A549 (cell line): ENCODE results near the gene HSD17B1. TPM values are rescaled to one million over a fixed set of nuclear protein-coding genes. Genes with fewer than 3 reads are reported as not detected.

ENCODE experiments used
- ATAC-seq, 2 experiments: fragments of 200-7000 bp in 1 of 2; fragments of >200 bp in 1 of 2; cut with Nextera tagmentation in 1 of 2; cut with Tn5 transposase in 1 of 2; 3 replicates each; pipeline versions ENCODE4 v1.8.0 to v1.9.1; 2018 to 2020; ENCODE audit warnings: mild to moderate bottlenecking in 1 of 2, moderate library complexity in 1 of 2
- CTCF ChIA-PET: fragments of 300-600 bp; sonication (Branson Sonifier 250); formaldehyde crosslinking; extraction: SDS; loops from one replicate; lab custom pipeline; 2021; ENCODE audit warnings: antibody characterized with exemption, inconsistent platforms; lab: Yijun Ruan, JAX
- POLR2A ChIA-PET: fragments of 350-600 bp; formaldehyde crosslinking; extraction: SDS; loops from one replicate; lab custom pipeline; 2021; ENCODE audit warnings: antibody characterized with exemption, inconsistent platforms; lab: Yijun Ruan, JAX
- DNase-seq, 2 experiments: peaks; one replicate each; pipeline versions ENCODE4 v3.0.0 to v3.0.0-alpha.2; 2011 to 2016; ENCODE audit warnings: low read depth in 1 of 2, low spot score in 1 of 2
- FAIRE-seq: peaks from 2 replicates; lab custom pipeline; 2011; peaks lifted over from hg19 to GRCh38; lab: Jason Lieb, UNC
- H3K27ac ChIP-seq, 2 experiments: fragments of >200 bp; sonication (Bioruptor Twin); formaldehyde crosslinking; 3 replicates each; pipeline ENCODE4 v1.5.1; 2016 to 2017
- H3K4me1 ChIP-seq: fragments of >200 bp; sonication (Bioruptor Twin); formaldehyde crosslinking; 3 replicates; pipeline ENCODE4 v1.6.1; 2016
- H3K4me2 ChIP-seq: fragments of >200 bp; sonication (Bioruptor Twin); formaldehyde crosslinking; 3 replicates; pipeline ENCODE4 v1.6.1; 2016
- H3K4me3 ChIP-seq: fragments of >200 bp; sonication (Bioruptor Twin); formaldehyde crosslinking; 3 replicates; pipeline ENCODE4 v1.5.1; 2016
- H3K9me3 ChIP-seq: fragments of >200 bp; sonication (Bioruptor Twin); formaldehyde crosslinking; 3 replicates; pipeline ENCODE4 v1.6.1; 2016
- BHLHE40 ChIP-seq: IDR thresholded peaks from 2 replicates; pipeline ENCODE4 v1.6.1; 2012; ENCODE audit warnings: low read depth, low read length, inconsistent platforms
- CBX2 ChIP-seq: fragments of 200-600 bp; sonication (generic); IDR thresholded peaks from 2 replicates; pipeline ENCODE4 v1.6.1; 2016; ENCODE audit warnings: low read depth, mild to moderate bottlenecking, borderline replicate concordance
- CTCF ChIP-seq: fragments of >200 bp; sonication (Bioruptor Twin); formaldehyde crosslinking; IDR thresholded peaks from 3 replicates; pipeline ENCODE4 v1.5.1; 2016
- EHF ChIP-seq: fragments of 250-450 bp; sonication (Bioruptor Pico); IDR thresholded peaks from 2 replicates; pipeline ENCODE4 v1.5.0; 2020; ENCODE audit warnings: mild to moderate bottlenecking
- EHMT2 ChIP-seq: fragments of 200-600 bp; sonication (generic); IDR thresholded peaks from 2 replicates; pipeline ENCODE4 v1.6.1; 2016; ENCODE audit warnings: antibody characterized with exemption, low read depth, mild to moderate bottlenecking, moderate library complexity
- EP300 ChIP-seq, 2 experiments: fragments of >200 bp; sonication (Bioruptor Twin); formaldehyde crosslinking; IDR thresholded peaks; 2 replicates in 1 of 2; 3 replicates in 1 of 2; pipeline ENCODE4 v1.6.1; 2016 to 2017
- ESRRA ChIP-seq: fragments of 150-350 bp; IDR thresholded peaks from 2 replicates; pipeline ENCODE4 v1.6.1; 2014; ENCODE audit warnings: mild to moderate bottlenecking, low read length, borderline replicate concordance
- FOSB ChIP-seq: fragments of 250-450 bp; sonication (Bioruptor Pico); IDR thresholded peaks from 2 replicates; pipeline ENCODE4 v1.5.0; 2020; ENCODE audit warnings: mild to moderate bottlenecking, moderate library complexity
- FOSL2 ChIP-seq, 2 experiments: fragments of 450-650 bp in 1 of 2; fragments of >200 bp in 1 of 2; sonication (Bioruptor Twin) in 1 of 2; formaldehyde crosslinking; IDR thresholded peaks; 2 replicates each; pipeline versions ENCODE4 v1.5.0 to v1.6.1; 2016 to 2020; ENCODE audit warnings: mild to moderate bottlenecking in 1 of 2, moderate library complexity in 1 of 2
- HDAC2 ChIP-seq: fragments of 200-600 bp; sonication (generic); IDR thresholded peaks from 2 replicates; pipeline ENCODE4 v1.6.1; 2016
- HOXB13 ChIP-seq: fragments of 250-450 bp; sonication (Bioruptor Pico); IDR thresholded peaks from 2 replicates; pipeline ENCODE4 v1.5.0; 2020; ENCODE audit warnings: low read depth, mild to moderate bottlenecking, moderate library complexity
- NPAS2 ChIP-seq: fragments of 250-450 bp; sonication (Bioruptor Pico); IDR thresholded peaks from 2 replicates; pipeline ENCODE4 v1.8.0; 2022; ENCODE audit warnings: mild to moderate bottlenecking, moderate library complexity, borderline replicate concordance
- NR3C1 ChIP-seq: fragments of >200 bp; sonication (Bioruptor Twin); formaldehyde crosslinking; IDR thresholded peaks from 3 replicates; pipeline ENCODE4 v1.6.1; 2017
- PHF8 ChIP-seq: fragments of 200-600 bp; sonication (generic); IDR thresholded peaks from 2 replicates; pipeline ENCODE4 v1.6.1; 2016; ENCODE audit warnings: low read depth, mild to moderate bottlenecking, antibody characterized with exemption, moderate library complexity, borderline replicate concordance
- POLR2AphosphoS2 ChIP-seq: conservative IDR thresholded peaks from 2 replicates; pipeline ENCODE4 v1.6.1; 2012; ENCODE audit warnings: low read length, improper control_type of control experiment, inconsistent platforms
- RARB ChIP-seq: fragments of 250-450 bp; sonication (Bioruptor Pico); IDR thresholded peaks from 2 replicates; pipeline ENCODE4 v1.8.0; 2021; ENCODE audit warnings: mild to moderate bottlenecking, moderate library complexity
- TFCP2L1 ChIP-seq: fragments of 250-450 bp; sonication (Bioruptor Pico); IDR thresholded peaks from 2 replicates; pipeline ENCODE4 v1.5.0; 2021; ENCODE audit warnings: mild to moderate bottlenecking
- ZFP36 ChIP-seq: fragments of 450-650 bp; IDR thresholded peaks from 2 replicates; pipeline ENCODE4 v1.6.1; 2014; ENCODE audit warnings: borderline replicate concordance; ENCODE audit not compliant: partially characterized antibody
- WGBS: methylation state at CpG from one replicate; pipeline ENCODE4 v1.1.6; 2017; ENCODE audit errors: missing lambda C conversion rate; 5-methylcytosine and 5-hydroxymethylcytosine counted together
- polyA plus RNA-seq, 4 experiments: library from polyadenylated mRNA; depleted of rRNA in 3 of 4; stranded (reverse); fragments of >200 nt; fragmentation: RNase III in 1 of 4; extraction: RNeasy Plus Mini Kit Qiagen cat#74134 plus additional on column Dnase treatment in 1 of 4; gene quantifications; 2 replicates in 3 of 4; 3 replicates in 1 of 4; pipeline ENCODE4 v1.2.3, GENCODE V29; 2011 to 2017
- TF ChIP-seq, protein P1 (sequence below): IDR thresholded peaks from 2 replicates; pipeline ENCODE4 v1.6.1; 2012
- TF ChIP-seq, protein P2 (sequence below): fragments of 250-450 bp; sonication (Bioruptor Pico); IDR thresholded peaks from 2 replicates; pipeline ENCODE4 v1.5.0; 2020; ENCODE audit warnings: low read depth, mild to moderate bottlenecking, moderate library complexity
- TF ChIP-seq, protein P3 (sequence below): fragments of 200-600 bp; sonication (generic); IDR thresholded peaks from 2 replicates; pipeline ENCODE4 v1.6.1; 2016; ENCODE audit warnings: antibody characterized with exemption, mild to moderate bottlenecking, moderate library complexity

The HSD17B1 gene
- polyA plus RNA-seq, 2 of the 4 experiments (the other 2 are of a cell fraction), result 0.49 to 1.5 TPM

DNA sequence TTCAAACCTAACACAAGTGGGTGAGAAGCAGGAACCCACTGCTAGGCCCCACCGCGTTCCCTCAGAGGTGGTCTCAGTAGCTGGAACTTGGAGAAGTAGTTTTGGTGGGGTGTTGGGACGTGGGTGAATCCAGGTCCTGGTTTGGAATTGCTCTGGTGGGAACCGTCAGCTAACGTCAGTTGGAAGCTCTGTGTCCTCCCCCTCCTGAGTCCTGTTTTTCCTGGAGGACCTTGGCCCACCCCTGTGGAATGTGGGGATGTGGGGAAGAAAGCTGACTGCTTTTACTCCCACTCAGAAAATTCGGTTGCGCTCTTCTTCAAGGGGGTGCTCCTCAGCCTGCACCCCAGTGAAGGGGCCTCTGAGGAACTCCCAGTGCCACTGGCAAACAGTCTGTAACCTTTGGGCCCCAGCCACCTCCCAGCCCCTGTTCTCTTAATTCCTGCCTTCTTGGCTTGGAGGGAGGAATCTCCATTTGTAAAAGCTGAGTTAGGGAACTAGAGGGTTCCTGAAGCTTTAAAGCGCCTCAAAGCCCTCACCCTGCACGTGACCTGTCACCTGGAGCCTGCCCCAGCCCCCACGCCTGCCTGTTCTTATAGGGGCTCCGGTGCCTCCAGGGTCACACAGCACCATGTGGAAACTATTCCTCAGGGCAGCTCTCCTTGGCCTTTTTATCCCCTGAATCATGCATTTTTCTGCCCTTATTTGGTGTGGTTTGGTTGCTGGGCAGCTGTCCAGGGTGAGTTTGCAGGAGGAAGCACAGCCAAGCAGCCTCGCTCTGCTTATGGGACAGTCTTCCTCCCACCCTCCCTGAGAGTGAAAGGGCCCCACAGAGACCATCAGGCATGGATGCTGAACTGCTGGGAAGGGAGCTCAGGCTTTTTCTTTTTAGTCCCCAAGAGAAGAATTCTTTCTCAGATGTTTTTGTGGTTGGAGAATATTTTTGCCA, 32.9 kb upstream of the HSD17B1 start (continued):
- TF ChIP-seq EP300 (IDR thresholded peaks at IDR 0.05), result peak; percentile 37 to 67; a peak in 2 of 5 replicates
- TF ChIP-seq, protein P1, sequence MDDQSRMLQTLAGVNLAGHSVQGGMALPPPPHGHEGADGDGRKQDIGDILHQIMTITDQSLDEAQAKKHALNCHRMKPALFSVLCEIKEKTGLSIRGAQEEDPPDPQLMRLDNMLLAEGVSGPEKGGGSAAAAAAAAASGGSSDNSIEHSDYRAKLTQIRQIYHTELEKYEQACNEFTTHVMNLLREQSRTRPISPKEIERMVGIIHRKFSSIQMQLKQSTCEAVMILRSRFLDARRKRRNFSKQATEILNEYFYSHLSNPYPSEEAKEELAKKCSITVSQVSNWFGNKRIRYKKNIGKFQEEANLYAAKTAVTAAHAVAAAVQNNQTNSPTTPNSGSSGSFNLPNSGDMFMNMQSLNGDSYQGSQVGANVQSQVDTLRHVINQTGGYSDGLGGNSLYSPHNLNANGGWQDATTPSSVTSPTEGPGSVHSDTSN, result peak; percentile 68; the same call in 1 of the 2 replicates
- TF ChIP-seq, all 56 proteins: peak for 26

DNA sequence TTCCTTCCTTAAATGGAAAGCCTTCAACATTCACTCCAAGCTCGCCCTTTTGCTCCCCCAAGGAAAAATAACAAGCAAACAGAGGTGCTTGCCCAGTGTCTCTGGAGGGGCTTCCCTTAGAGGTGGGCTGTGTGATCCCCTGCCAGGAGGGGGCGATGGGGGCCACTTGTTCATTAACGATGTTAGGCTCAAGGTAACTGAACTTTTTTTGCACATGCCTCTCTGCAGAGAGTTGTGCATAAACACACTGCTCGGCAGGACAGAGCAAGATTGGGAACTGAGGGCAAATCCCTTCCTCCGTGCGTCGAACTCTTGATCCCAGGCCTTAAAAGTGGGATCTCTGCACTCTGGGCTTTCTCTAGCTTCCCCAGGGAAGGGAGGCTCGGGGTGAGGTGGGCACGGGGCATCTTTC, 32.2 kb upstream of the HSD17B1 start:
- Histone ChIP-seq H3K4me3 (no peak overlapping the region), H3K9me3 (no peaks in the 10 kb centered on the region), H3K4me2 (peak overlapping the region; percentile 83), H3K4me1 (peaks cover 63% of the 10 kb centered on the region), H3K27ac (peak overlapping the region; percentile 95 to 98)
- POLR2A ChIA-PET, result interaction anchor here (0.6 to 4.5 kb wide), 11 partner anchors 10 to 304 kb away, joined by 3 to 66 read pairs (median 5); partner anchors contain the start of genes BECN1, CAVIN1, NAGLU and RETREG3
- peak in 1 of 2 experiments; percentile 4; a peak in 3 of 6 replicates for ATAC-seq
- TF ChIP-seq, protein P1, result 0 out of 2 replicates have a peak, but pooled peaks have one; percentile 32
- TF ChIP-seq, protein P2, sequence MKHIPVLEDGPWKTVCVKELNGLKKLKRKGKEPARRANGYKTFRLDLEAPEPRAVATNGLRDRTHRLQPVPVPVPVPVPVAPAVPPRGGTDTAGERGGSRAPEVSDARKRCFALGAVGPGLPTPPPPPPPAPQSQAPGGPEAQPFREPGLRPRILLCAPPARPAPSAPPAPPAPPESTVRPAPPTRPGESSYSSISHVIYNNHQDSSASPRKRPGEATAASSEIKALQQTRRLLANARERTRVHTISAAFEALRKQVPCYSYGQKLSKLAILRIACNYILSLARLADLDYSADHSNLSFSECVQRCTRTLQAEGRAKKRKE (CRISPR knock-in tag), result no peak
- no peak for TF ChIP-seq PHF8
- TF ChIP-seq ESRRA, result no peak
- TF ChIP-seq TFCP2L1 (CRISPR knock-in tag), result no peak
- TF ChIP-seq CTCF, result peak; percentile 36; the same call in 2 of the 3 replicates
- no peak for TF ChIP-seq EHMT2
- TF ChIP-seq FOSL2 (IDR thresholded peaks at IDR 0.05), result no peak
- TF ChIP-seq FOSL2 (CRISPR knock-in tag; IDR thresholded peaks at IDR 0.05), result no peak
- TF ChIP-seq NPAS2 (CRISPR knock-in tag), result no peak
- TF ChIP-seq CBX2, result no peak
- TF ChIP-seq FOSB (CRISPR knock-in tag), result 0 out of 2 replicates have a peak, but pooled peaks have one; percentile 49
- TF ChIP-seq, protein P3, sequence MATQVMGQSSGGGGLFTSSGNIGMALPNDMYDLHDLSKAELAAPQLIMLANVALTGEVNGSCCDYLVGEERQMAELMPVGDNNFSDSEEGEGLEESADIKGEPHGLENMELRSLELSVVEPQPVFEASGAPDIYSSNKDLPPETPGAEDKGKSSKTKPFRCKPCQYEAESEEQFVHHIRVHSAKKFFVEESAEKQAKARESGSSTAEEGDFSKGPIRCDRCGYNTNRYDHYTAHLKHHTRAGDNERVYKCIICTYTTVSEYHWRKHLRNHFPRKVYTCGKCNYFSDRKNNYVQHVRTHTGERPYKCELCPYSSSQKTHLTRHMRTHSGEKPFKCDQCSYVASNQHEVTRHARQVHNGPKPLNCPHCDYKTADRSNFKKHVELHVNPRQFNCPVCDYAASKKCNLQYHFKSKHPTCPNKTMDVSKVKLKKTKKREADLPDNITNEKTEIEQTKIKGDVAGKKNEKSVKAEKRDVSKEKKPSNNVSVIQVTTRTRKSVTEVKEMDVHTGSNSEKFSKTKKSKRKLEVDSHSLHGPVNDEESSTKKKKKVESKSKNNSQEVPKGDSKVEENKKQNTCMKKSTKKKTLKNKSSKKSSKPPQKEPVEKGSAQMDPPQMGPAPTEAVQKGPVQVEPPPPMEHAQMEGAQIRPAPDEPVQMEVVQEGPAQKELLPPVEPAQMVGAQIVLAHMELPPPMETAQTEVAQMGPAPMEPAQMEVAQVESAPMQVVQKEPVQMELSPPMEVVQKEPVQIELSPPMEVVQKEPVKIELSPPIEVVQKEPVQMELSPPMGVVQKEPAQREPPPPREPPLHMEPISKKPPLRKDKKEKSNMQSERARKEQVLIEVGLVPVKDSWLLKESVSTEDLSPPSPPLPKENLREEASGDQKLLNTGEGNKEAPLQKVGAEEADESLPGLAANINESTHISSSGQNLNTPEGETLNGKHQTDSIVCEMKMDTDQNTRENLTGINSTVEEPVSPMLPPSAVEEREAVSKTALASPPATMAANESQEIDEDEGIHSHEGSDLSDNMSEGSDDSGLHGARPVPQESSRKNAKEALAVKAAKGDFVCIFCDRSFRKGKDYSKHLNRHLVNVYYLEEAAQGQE, result no peak
- TF ChIP-seq EHF (CRISPR knock-in tag), result no peak
- TF ChIP-seq NR3C1, result no peak
- peak; percentile 14; the same call in 1 of the 2 replicates for TF ChIP-seq HOXB13
- no peak for TF ChIP-seq BHLHE40
- TF ChIP-seq RARB (CRISPR knock-in tag), result no peak
- TF ChIP-seq POLR2AphosphoS2, result no peak
- TF ChIP-seq HDAC2, result no peak
- no peak for TF ChIP-seq ZFP36
- 48% methylated on average over 9 of the region's 9 CpGs for WGBS
- CTCF ChIA-PET, result interaction anchor here (0.6 to 17.8 kb wide), 26 partner anchors 7 to 496 kb away, joined by 3 to 364 read pairs (median 6); partner anchors contain the start of genes CAVIN1, NAGLU and STAT3
- FAIRE-seq, result no peak
- no peak for DNase-seq
